SK-N-SH (cell line): ENCODE results near the gene CAGE1. TPM values are rescaled to one million over a fixed set of nuclear protein-coding genes. Genes with fewer than 3 reads are reported as not detected.

Experiments used
- CTCF ChIA-PET: fragments of 300-600, 350-600 bp; formaldehyde crosslinking; extraction: SDS; loops from one replicate; lab custom pipeline; 2021; lab: Yijun Ruan, JAX
- POLR2A ChIA-PET: fragments of 350-600 bp; sonication (Branson Sonifier 250); formaldehyde crosslinking; extraction: SDS; loops from one replicate; lab custom pipeline; 2020; ENCODE audit warnings: antibody characterized with exemption, inconsistent platforms; lab: Yijun Ruan, JAX
- DNase-seq: peaks from one replicate; pipeline ENCODE4 v3.0.0; 2012
- H2AFZ ChIP-seq: fragments of 200-600 bp; sonication (generic); 2 replicates; pipeline ENCODE4 v1.8.1; 2016; ENCODE audit warnings: antibody characterized with exemption, mild to moderate bottlenecking, low read depth
- H3F3A ChIP-seq: fragments of 200-600 bp; sonication (generic); replicated peaks from 2 replicates; pipeline ENCODE3; 2016; ENCODE audit warnings: antibody characterized with exemption, mild to moderate bottlenecking; ENCODE audit not compliant: insufficient read depth
- H3K27ac ChIP-seq, 2 experiments: fragments of 200-500 bp in 1 of 2; fragments of 200-600 bp in 1 of 2; sonication (Bioruptor generic) in 1 of 2; sonication (generic), shearing (Covaris generic) in 1 of 2; 2 replicates each; pipeline versions ENCODE4 v1.5.1 to v1.6.1; 2014 to 2016; ENCODE audit warnings: low read depth in 2 of 2, inconsistent platforms in 1 of 2, low read length in 1 of 2, mild to moderate bottlenecking in 1 of 2, mixed read lengths in 1 of 2
- H3K27me3 ChIP-seq: fragments of 200-600 bp; sonication (generic), shearing (Covaris generic); 2 replicates; pipeline ENCODE4 v1.6.1; 2016; ENCODE audit warnings: mixed run types; ENCODE audit not compliant: insufficient read depth
- H3K36me3 ChIP-seq, 2 experiments: fragments of 200-500 bp in 1 of 2; fragments of 200-600 bp in 1 of 2; sonication (Bioruptor generic) in 1 of 2; sonication (generic) in 1 of 2; replicated peaks in 1 of 2; 2 replicates each; pipeline versions ENCODE3 to v1.5.1; 2014 to 2016; ENCODE audit warnings: low read length in 1 of 2, mild to moderate bottlenecking in 1 of 2; ENCODE audit not compliant: insufficient read depth in 2 of 2, control insufficient read depth in 1 of 2
- H3K4me1 ChIP-seq, 2 experiments: fragments of 200-500 bp in 1 of 2; fragments of 200-600 bp in 1 of 2; sonication (Bioruptor generic) in 1 of 2; sonication (generic), shearing (Covaris generic) in 1 of 2; 2 replicates each; pipeline versions ENCODE4 v1.5.1 to v1.6.1; 2014 to 2016; ENCODE audit warnings: low read depth in 1 of 2, low read length in 1 of 2, mixed run types in 1 of 2; ENCODE audit not compliant: insufficient read depth in 2 of 2, control insufficient read depth in 1 of 2
- H3K4me2 ChIP-seq: fragments of 200-600 bp; sonication (generic), shearing (Covaris generic); 2 replicates; pipeline ENCODE4 v1.6.1; 2017; ENCODE audit warnings: mixed run types
- H3K4me3 ChIP-seq, 2 experiments: fragments of 200-500 bp in 1 of 2; fragments of 200-600 bp in 1 of 2; sonication (Bioruptor generic) in 1 of 2; sonication (generic), shearing (Covaris generic) in 1 of 2; 2 replicates each; pipeline versions ENCODE4 v1.5.1 to v1.8.1; 2014 to 2016; ENCODE audit warnings: low read depth in 2 of 2, inconsistent platforms in 1 of 2, low read length in 1 of 2, mild to moderate bottlenecking in 1 of 2, mixed read lengths in 1 of 2, moderate library complexity in 1 of 2
- H3K79me2 ChIP-seq: fragments of 200-600 bp; sonication (generic); 2 replicates; pipeline ENCODE4 v1.8.1; 2017; ENCODE audit warnings: mild to moderate bottlenecking; ENCODE audit not compliant: insufficient read depth
- H3K9ac ChIP-seq: fragments of 200-600 bp; sonication (generic); 2 replicates; pipeline ENCODE4 v1.6.1; 2017; ENCODE audit warnings: mixed run types
- H3K9me2 ChIP-seq: fragments of 200-600 bp; sonication (generic); 2 replicates; pipeline ENCODE4 v1.6.1; 2017; ENCODE audit warnings: mixed run types
- H3K9me3 ChIP-seq: fragments of 200-600 bp; sonication (generic); 2 replicates; pipeline ENCODE4 v1.6.1; 2017; ENCODE audit warnings: mixed run types, mild to moderate bottlenecking, moderate library complexity
- H4K20me1 ChIP-seq: fragments of 200-600 bp; sonication (generic); 2 replicates; pipeline ENCODE4 v1.6.1; 2017; ENCODE audit warnings: mild to moderate bottlenecking, mixed run types; ENCODE audit not compliant: insufficient read depth
- CTCF ChIP-seq: fragments of 200-600 bp; sonication (generic); IDR thresholded peaks from 2 replicates; pipeline ENCODE4 v1.6.1; 2017; ENCODE audit warnings: antibody characterized with exemption, mild to moderate bottlenecking, moderate library complexity
- EP300 ChIP-seq, 2 experiments: IDR thresholded peaks; 2 replicates each; pipeline versions ENCODE4 v1.4.0 to v1.6.1; 2012; ENCODE audit warnings: borderline replicate concordance in 1 of 2, low read depth in 1 of 2, low read length in 1 of 2
- FOXM1 ChIP-seq: IDR thresholded peaks from 2 replicates; pipeline ENCODE4 v1.4.0; 2012; ENCODE audit warnings: low read depth, mild to moderate bottlenecking
- GABPA ChIP-seq: IDR thresholded peaks from 2 replicates; pipeline ENCODE4 v1.4.0; 2012; ENCODE audit warnings: low read depth, mild to moderate bottlenecking
- MAX ChIP-seq: IDR thresholded peaks from 2 replicates; pipeline ENCODE4 v1.4.0; 2012; ENCODE audit warnings: low read depth
- MEF2A ChIP-seq: IDR thresholded peaks from 2 replicates; pipeline ENCODE4 v1.4.0; 2012; ENCODE audit warnings: low read depth, borderline replicate concordance
- MXI1 ChIP-seq: IDR thresholded peaks from 2 replicates; pipeline ENCODE4 v1.6.1; 2012; ENCODE audit warnings: mild to moderate bottlenecking, low read depth, low read length, improper control_type of control experiment
- NFIC ChIP-seq: IDR thresholded peaks from 2 replicates; pipeline ENCODE4 v1.4.0; 2012; ENCODE audit warnings: borderline replicate concordance
- NRF1 ChIP-seq: IDR thresholded peaks from 2 replicates; pipeline ENCODE4 v1.6.1; 2012; ENCODE audit warnings: low read depth, mild to moderate bottlenecking, low read length
- RCOR1 ChIP-seq: fragments of 150-350 bp; IDR thresholded peaks from 2 replicates; pipeline ENCODE4 v1.6.1; 2017; ENCODE audit warnings: antibody characterized with exemption, low read length
- REST ChIP-seq: IDR thresholded peaks from 2 replicates; pipeline ENCODE4 v1.6.1; 2012; ENCODE audit warnings: mild to moderate bottlenecking, low read depth, low read length, moderate library complexity
- RFX5 ChIP-seq: IDR thresholded peaks from 2 replicates; pipeline ENCODE4 v1.6.1; 2012; ENCODE audit warnings: mild to moderate bottlenecking, improper control_type of control experiment, low read length
- TEAD4 ChIP-seq: IDR thresholded peaks from 2 replicates; pipeline ENCODE4 v1.4.0; 2012; ENCODE audit warnings: mild to moderate bottlenecking, borderline replicate concordance; ENCODE audit not compliant: insufficient read depth
- USF1 ChIP-seq: IDR thresholded peaks from 2 replicates; pipeline ENCODE4 v1.4.0; 2012; ENCODE audit warnings: low read depth, borderline replicate concordance
- USF2 ChIP-seq: fragments of 150-350 bp; IDR thresholded peaks from 2 replicates; pipeline ENCODE4 v1.6.1; 2017; ENCODE audit warnings: antibody characterized with exemption, low read length, low read depth, borderline replicate concordance
- ZBTB33 ChIP-seq: IDR thresholded peaks from 2 replicates; pipeline ENCODE4 v1.4.0; 2012; ENCODE audit warnings: low read depth, borderline replicate concordance
- WGBS: methylation state at CpG from one replicate; pipeline ENCODE4 v1.1.6; 2017; ENCODE audit warnings: low lambda C conversion rate; 5-methylcytosine and 5-hydroxymethylcytosine counted together
- polyA plus RNA-seq, 3 experiments: library from polyadenylated mRNA; depleted of rRNA; stranded (reverse); fragments of >200 nt; gene quantifications; 2 replicates each; pipeline ENCODE4 v1.2.3, GENCODE V29; 2012

Gene CAGE1
- polyA plus RNA-seq, 1 of the 3 experiments (the other 2 are of a cell fraction), result not detected

GRCh38 chr6:7426447-7427169 lies 37.1 kb upstream of the CAGE1 start:
- H3K4me1 ChIP-seq, result no peaks in the 10 kb centered on the region
- no peak overlapping the region for H3K4me2 ChIP-seq
- no peaks in the 10 kb centered on the region for H3K27me3 ChIP-seq
- POLR2A ChIA-PET, result no interaction called here
- H3K9me2 ChIP-seq, result no peaks in the 10 kb centered on the region
- no peaks in the 10 kb centered on the region for H3K79me2 ChIP-seq
- WGBS, result 89% methylated on average over 16 of the region's 16 CpGs
- DNase-seq, result no peak
- no peak for TF ChIP-seq MXI1
- TF ChIP-seq RFX5, result no peak
- TF ChIP-seq NFIC, result no peak
- TF ChIP-seq RCOR1, result no peak
- TF ChIP-seq CTCF, result no peak
- TF ChIP-seq GABPA, result no peak
- TF ChIP-seq REST, result no peak
- no peak for TF ChIP-seq MEF2A
- no peak for TF ChIP-seq EP300 (IDR thresholded peaks at IDR 0.05; ENCODE audit: borderline replicate concordance in 1 of 2, low read depth in 1 of 2, low read length in 1 of 2)
- TF ChIP-seq ZBTB33, result no peak
- no peak for TF ChIP-seq NRF1
- TF ChIP-seq USF1, result no peak
- TF ChIP-seq FOXM1, result no peak
- TF ChIP-seq TEAD4, result no peak
- no peak for TF ChIP-seq MAX
- no peak for TF ChIP-seq USF2
- H4K20me1 ChIP-seq, result no peaks in the 10 kb centered on the region
- no peaks in the 10 kb centered on the region for H3K9me3 ChIP-seq
- no peak overlapping the region for H3K4me3 ChIP-seq
- H3K36me3 ChIP-seq, result no peaks in the 10 kb centered on the region
- H3K27ac ChIP-seq, result no peak overlapping the region
- no peak overlapping the region for H2AFZ ChIP-seq
- H3F3A ChIP-seq, result no peaks in the 10 kb centered on the region
- H3K9ac ChIP-seq, result no peak overlapping the region
- CTCF ChIA-PET, result interaction anchor here (1.2 to 1.5 kb wide), 2 partner anchors 9 to 16 kb away, joined by 3 read pairs; no protein-coding TSS in a partner anchor
